Fibroblast of lung (primary cell): ENCODE measurements around the gene JMJD6.

Experiments used
- EZH2 ChIP-seq: IDR thresholded peaks from 2 replicates; pipeline ENCODE4 v1.5.1; 2012; ENCODE audit warnings: low read length, control low read depth, mild to moderate bottlenecking; ENCODE audit errors: missing control alignments
- TF ChIP-seq, protein P1 (sequence below), 2 donors: IDR thresholded peaks in 1 of 2; conservative IDR thresholded peaks in 1 of 2; 1 replicate in 1 of 2; 2 replicates in 1 of 2; pipeline ENCODE4 v1.5.1; 2011 to 2012; ENCODE audit warnings: low read length in 2 of 2, control low read depth in 1 of 2, inconsistent platforms in 1 of 2, low read depth in 1 of 2, mild to moderate bottlenecking in 1 of 2

DNA sequence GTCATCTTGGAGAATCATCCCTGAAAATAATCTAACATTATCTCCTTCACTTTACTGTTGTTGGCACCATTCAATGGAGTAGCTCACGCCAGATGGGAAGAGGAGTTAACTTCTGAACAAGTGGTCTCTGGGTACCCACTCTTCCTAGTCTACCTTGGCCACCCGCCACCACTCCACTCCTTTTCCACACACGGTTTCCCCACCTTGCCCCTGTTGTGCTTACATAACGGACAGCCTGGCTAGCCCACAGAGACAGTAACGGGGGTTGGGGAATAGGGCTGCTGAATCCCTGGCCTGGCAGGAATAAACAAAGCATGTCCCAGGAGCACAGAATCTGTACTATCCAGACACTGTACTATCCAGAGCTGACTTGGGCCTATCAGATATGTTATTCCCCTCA lies 12.1 kb downstream of the JMJD6 start:
- TF ChIP-seq, protein P1, sequence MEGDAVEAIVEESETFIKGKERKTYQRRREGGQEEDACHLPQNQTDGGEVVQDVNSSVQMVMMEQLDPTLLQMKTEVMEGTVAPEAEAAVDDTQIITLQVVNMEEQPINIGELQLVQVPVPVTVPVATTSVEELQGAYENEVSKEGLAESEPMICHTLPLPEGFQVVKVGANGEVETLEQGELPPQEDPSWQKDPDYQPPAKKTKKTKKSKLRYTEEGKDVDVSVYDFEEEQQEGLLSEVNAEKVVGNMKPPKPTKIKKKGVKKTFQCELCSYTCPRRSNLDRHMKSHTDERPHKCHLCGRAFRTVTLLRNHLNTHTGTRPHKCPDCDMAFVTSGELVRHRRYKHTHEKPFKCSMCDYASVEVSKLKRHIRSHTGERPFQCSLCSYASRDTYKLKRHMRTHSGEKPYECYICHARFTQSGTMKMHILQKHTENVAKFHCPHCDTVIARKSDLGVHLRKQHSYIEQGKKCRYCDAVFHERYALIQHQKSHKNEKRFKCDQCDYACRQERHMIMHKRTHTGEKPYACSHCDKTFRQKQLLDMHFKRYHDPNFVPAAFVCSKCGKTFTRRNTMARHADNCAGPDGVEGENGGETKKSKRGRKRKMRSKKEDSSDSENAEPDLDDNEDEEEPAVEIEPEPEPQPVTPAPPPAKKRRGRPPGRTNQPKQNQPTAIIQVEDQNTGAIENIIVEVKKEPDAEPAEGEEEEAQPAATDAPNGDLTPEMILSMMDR (conservative IDR thresholded peaks at IDR 0.05 in 1 of 2, IDR thresholded peaks at IDR 0.05 in 1 of 2; ENCODE audit: low read depth in 1 of 2, low read length in 2 of 2): no peak
- TF ChIP-seq EZH2: no peak
